Spleen (tissue), 11 donors: ENCODE results near the gene KRTAP13-3. TPM values are rescaled to one million over a fixed set of nuclear protein-coding genes. Genes with fewer than 3 reads are reported as not detected.

Experiments used
- DNase-seq: peaks from one replicate; pipeline ENCODE4 v3.0.0-alpha.2; 2020
- H3K27ac ChIP-seq, 8 donors: fragments of 200-600 bp; sonication (generic) in 7 of 8; 1 replicate in 4 of 8; 2 replicates in 4 of 8; pipeline versions ENCODE4 v1.5.0 to v1.8.0; 2016 to 2021; ENCODE audit warnings: inconsistent platforms in 4 of 8, mild to moderate bottlenecking in 4 of 8, moderate library complexity in 1 of 8
- H3K27me3 ChIP-seq, 7 donors: fragments of 200-600 bp; sonication (generic) in 6 of 7; replicated peaks in 1 of 7; 1 replicate in 4 of 7; 2 replicates in 3 of 7; pipeline versions ENCODE4 v1.5.0 to v1.8.0; 2016 to 2021; ENCODE audit warnings: inconsistent platforms in 3 of 7, mild to moderate bottlenecking in 1 of 7
- H3K36me3 ChIP-seq, 6 donors: fragments of 200-600 bp; sonication (generic) in 5 of 6; 1 replicate in 4 of 6; 2 replicates in 2 of 6; pipeline versions ENCODE4 v1.5.0 to v1.8.0; 2016 to 2021; ENCODE audit warnings: inconsistent platforms in 2 of 6
- H3K4me1 ChIP-seq, 6 donors: fragments of 200-600 bp; sonication (generic) in 5 of 6; 1 replicate in 3 of 6; 2 replicates in 3 of 6; pipeline versions ENCODE4 v1.5.0 to v1.8.0; 2016 to 2021; ENCODE audit warnings: inconsistent platforms in 3 of 6
- H3K4me3 ChIP-seq, 8 donors: fragments of 200-600 bp; sonication (generic) in 7 of 8; 1 replicate in 4 of 8; 2 replicates in 4 of 8; pipeline versions ENCODE4 v1.5.0 to v1.8.0; 2016 to 2021; ENCODE audit warnings: inconsistent platforms in 4 of 8, mild to moderate bottlenecking in 4 of 8, moderate library complexity in 2 of 8
- H3K9me3 ChIP-seq, 8 donors: fragments of 200-600 bp; sonication (generic) in 7 of 8; 1 replicate in 4 of 8; 2 replicates in 4 of 8; pipeline versions ENCODE4 v1.5.0 to v1.8.0; 2016 to 2021; ENCODE audit warnings: inconsistent platforms in 4 of 8
- CTCF ChIP-seq, 11 experiments: fragments of 200-600 bp in 7 of 11; fragments of 450-650 bp in 4 of 11; sonication (generic) in 4 of 11; IDR thresholded peaks in 8 of 11; conservative IDR thresholded peaks in 3 of 11; 1 replicate in 7 of 11; 2 replicates in 4 of 11; pipeline versions ENCODE4 v1.4.0 to v1.8.0; 2016 to 2021; ENCODE audit warnings: antibody characterized with exemption in 11 of 11, inconsistent platforms in 4 of 11, mild to moderate bottlenecking in 1 of 11
- POLR2A ChIP-seq, 3 donors: fragments of 450-650 bp; IDR thresholded peaks; one replicate each; pipeline ENCODE4 v1.5.1; 2017; ENCODE audit warnings: antibody characterized with exemption in 3 of 3, mild to moderate bottlenecking in 1 of 3
- POLR2AphosphoS5 ChIP-seq, 3 donors: sonication (generic); formaldehyde crosslinking; IDR thresholded peaks; one replicate each; pipeline ENCODE4 v1.5.1; 2017; ENCODE audit warnings: antibody characterized with exemption in 3 of 3
- WGBS, 5 donors: extraction: QIAGEN DNeasy Blood & Tissue Kit in 3 of 5; methylation state at CpG; one replicate each; pipeline versions ENCODE4 v1.1.5 to v1.1.7; 2013 to 2018; 5-methylcytosine and 5-hydroxymethylcytosine counted together
- intact Hi-C: fragments of 100-400 bp; cut with DNase I; formaldehyde crosslinking; loops from one replicate; pipeline ENCODE4 v1.15.0; 2023; ENCODE audit warnings: low total_unique reads
- polyA plus RNA-seq, 3 donors: library from polyadenylated mRNA; stranded (reverse); fragments of 200-250 nt; gene quantifications; one replicate each; pipeline ENCODE4 v1.2.1, GENCODE V29; 2013
- total RNA-seq, 7 donors: library from RNA; depleted of rRNA in 3 of 7; stranded (reverse); fragments of >200 nt in 3 of 7; fragmentation: NEBNext Ultra II Directional in 4 of 7; extraction: Animal tissue kit (Norgen Biotek cat#: 25700) in 4 of 7; gene quantifications; one replicate each; pipeline versions ENCODE4 v1.1.0 to v1.2.1, GENCODE V29; 2016 to 2021
- donor health status: healthy with polysubstance abuse.
- donor health status: DM: no; HTN: no; CAD: no; lungs with moderate emphysema.
- donor health status: DM: no; HTN: no; CAD: no.
- donor health status: Bipolar disorder and iron deficiency.
- donor health status: healthy.
- donor health status: DM: no; HTN: no; CAD: no.
- donor health status: DM: yes; HTN: yes; CAD: no.

Gene KRTAP13-3
- total and polyA plus RNA-seq, 10 donors = not detected

- 8 to 15% (median 11%) methylated on average over 4 of the region's 4 CpGs for WGBS, 5 donors
- Histone ChIP-seq H3K4me3 (no peak overlapping the region), H3K4me1 (no peaks in the 10 kb centered on the region), H3K36me3 (no peaks in the 10 kb centered on the region), H3K27ac (no peak overlapping the region), H3K27me3 (no peaks in the 10 kb centered on the region), H3K9me3 (no peaks in the 10 kb centered on the region)
- intact Hi-C loops = no loop called here
- no peak for DNase-seq
- no peak for TF ChIP-seq POLR2AphosphoS5 (IDR thresholded peaks at IDR 0.05)
- no peak for TF ChIP-seq POLR2A (IDR thresholded peaks at IDR 0.05)
- TF ChIP-seq CTCF (IDR thresholded peaks at IDR 0.05 in 8 of 11, conservative IDR thresholded peaks at IDR 0.05 in 3 of 11) = no peak
These were observed 21.3 kb upstream of the KRTAP13-3 start for GRCh38 chr21:30447056-30447455.

- Histone ChIP-seq H3K27ac (no peak overlapping the region), H3K9me3 (no peaks in the 10 kb centered on the region), H3K27me3 (no peaks in the 10 kb centered on the region), H3K4me3 (no peak overlapping the region), H3K4me1 (no peaks in the 10 kb centered on the region), H3K36me3 (no peaks in the 10 kb centered on the region)
- 48 to 81% (median 55%) methylated on average over 1 of the region's 1 CpG for WGBS, 5 donors
- DNase-seq = no peak
- TF ChIP-seq POLR2AphosphoS5 (IDR thresholded peaks at IDR 0.05) (no peak), POLR2A (IDR thresholded peaks at IDR 0.05) (no peak), CTCF (IDR thresholded peaks at IDR 0.05 in 8 of 11, conservative IDR thresholded peaks at IDR 0.05 in 3 of 11) (no peak)
- intact Hi-C loops = no loop called here
These were observed 18.5 kb upstream of the KRTAP13-3 start for GRCh38 chr21:30444204-30444603.

GRCh38 chr21:30443226-30443625, 17.5 kb upstream of the KRTAP13-3 start:
- H3K4me1 ChIP-seq = no peaks in the 10 kb centered on the region
- H3K36me3 ChIP-seq = no peaks in the 10 kb centered on the region
- intact Hi-C loops = no loop called here
- no peak for TF ChIP-seq POLR2AphosphoS5 (IDR thresholded peaks at IDR 0.05)
- no peak for TF ChIP-seq CTCF (IDR thresholded peaks at IDR 0.05 in 8 of 11, conservative IDR thresholded peaks at IDR 0.05 in 3 of 11)
- no peak for TF ChIP-seq POLR2A (IDR thresholded peaks at IDR 0.05)
- DNase-seq = no peak
- no peak overlapping the region for H3K4me3 ChIP-seq
- no peak overlapping the region for H3K27ac ChIP-seq
- H3K9me3 ChIP-seq = no peaks in the 10 kb centered on the region
- no peaks in the 10 kb centered on the region for H3K27me3 ChIP-seq

- no peaks in the 10 kb centered on the region for H3K9me3 ChIP-seq
- 90 to 96% (median 94%) methylated on average over 5 of the region's 5 CpGs for WGBS, 5 donors
- DNase-seq = no peak
- no peaks in the 10 kb centered on the region for H3K4me1 ChIP-seq
- H3K27me3 ChIP-seq = no peaks in the 10 kb centered on the region
- TF ChIP-seq CTCF (IDR thresholded peaks at IDR 0.05 in 8 of 11, conservative IDR thresholded peaks at IDR 0.05 in 3 of 11) = no peak
- no peak for TF ChIP-seq POLR2AphosphoS5 (IDR thresholded peaks at IDR 0.05)
- TF ChIP-seq POLR2A (IDR thresholded peaks at IDR 0.05) = no peak
- H3K36me3 ChIP-seq = no peaks in the 10 kb centered on the region
- H3K4me3 ChIP-seq = no peak within 1 kb of the TSS
- H3K27ac ChIP-seq = no peak within 1 kb of the TSS
- intact Hi-C loops = no loop called here
These were observed 14.2 kb upstream of the KRTAP13-3 start, which contains the start of gene KRTAP15-1 for GRCh38 chr21:30439975-30440374. Gene KRTAP15-1 (plus strand): TSS chr21:30440275. CDS start chr21:30440328, 53 bp downstream.
